GM23338 (cell line): ENCODE data around the gene ZNF444. TPM values are rescaled to one million over a fixed set of nuclear protein-coding genes. Genes with fewer than 3 reads are reported as not detected.

Experiments
- ATAC-seq: fragments of 200-7000 bp; cut with Tn5 transposase; 3 replicates; pipeline ENCODE4 v1.9.1; 2020
- DNase-seq: peaks from one replicate; pipeline ENCODE4 v3.0.0-alpha.2; 2015; ENCODE audit warnings: low spot score
- H2AFZ ChIP-seq: fragments of 200-600 bp; sonication (generic); 2 replicates; pipeline ENCODE4 v1.8.0; 2016; ENCODE audit warnings: antibody characterized with exemption, mild to moderate bottlenecking, moderate library complexity
- H3F3A ChIP-seq: fragments of 200-600 bp; sonication (generic); replicated peaks from 2 replicates; pipeline ENCODE4 v1.8.0; 2017; ENCODE audit warnings: antibody characterized with exemption, mixed run types, low read depth
- H3K27ac ChIP-seq: fragments of 200-600 bp; sonication (generic); 2 replicates; pipeline ENCODE4 v1.6.1; 2016; ENCODE audit warnings: low read depth
- H3K27me3 ChIP-seq: fragments of 200-600 bp; sonication (generic); 2 replicates; pipeline ENCODE4 v1.8.0; 2016; ENCODE audit warnings: mild to moderate bottlenecking, mixed run types, moderate library complexity; ENCODE audit not compliant: insufficient read depth
- H3K36me3 ChIP-seq: fragments of 200-600 bp; sonication (generic); 2 replicates; pipeline ENCODE4 v1.8.0; 2016; ENCODE audit warnings: mild to moderate bottlenecking; ENCODE audit not compliant: insufficient read depth
- H3K4me1 ChIP-seq: fragments of 200-600 bp; sonication (generic); 2 replicates; pipeline ENCODE4 v1.8.0; 2016; ENCODE audit warnings: mild to moderate bottlenecking, moderate library complexity; ENCODE audit not compliant: insufficient read depth
- H3K4me2 ChIP-seq: fragments of 200-600 bp; sonication (generic); 2 replicates; pipeline ENCODE4 v1.7.1; 2017; ENCODE audit warnings: mixed run types
- H3K4me3 ChIP-seq: fragments of 200-600 bp; sonication (generic); 2 replicates; pipeline ENCODE4 v1.6.1; 2016; ENCODE audit warnings: mixed run types
- H3K79me2 ChIP-seq: fragments of 200-600 bp; sonication (generic); replicated peaks from 2 replicates; pipeline ENCODE4 v1.8.0; 2017; ENCODE audit warnings: mild to moderate bottlenecking; ENCODE audit not compliant: insufficient read depth
- H3K9me2 ChIP-seq: fragments of 200-600 bp; sonication (generic); 2 replicates; pipeline ENCODE4 v1.8.0; 2017; ENCODE audit not compliant: insufficient read depth
- H4K20me1 ChIP-seq: fragments of 200-600 bp; sonication (generic); replicated peaks from 2 replicates; pipeline ENCODE4 v1.8.0; 2017; ENCODE audit warnings: mild to moderate bottlenecking; ENCODE audit not compliant: insufficient read depth
- H3K27ac Mint-ChIP-seq: 2 replicates; pipeline ENCODE4 v1.8.0; 2020; ENCODE audit warnings: inconsistent platforms, mild to moderate bottlenecking, moderate library complexity, mixed read lengths
- H3K27me3 Mint-ChIP-seq: 3 replicates; pipeline ENCODE4 v1.8.0; 2022; ENCODE audit warnings: low read depth, mild to moderate bottlenecking, moderate library complexity, mixed read lengths, inconsistent platforms; ENCODE audit not compliant: insufficient read depth, poor library complexity
- H3K36me3 Mint-ChIP-seq: 3 replicates; pipeline ENCODE4 v1.8.0; 2021; ENCODE audit warnings: low read depth, mild to moderate bottlenecking, inconsistent platforms, moderate library complexity, mixed read lengths
- H3K4me1 Mint-ChIP-seq: 3 replicates; pipeline ENCODE4 v1.8.0; 2020; ENCODE audit warnings: mild to moderate bottlenecking, inconsistent platforms, mixed read lengths
- H3K4me3 Mint-ChIP-seq: 3 replicates; pipeline ENCODE4 v1.8.0; 2021; ENCODE audit warnings: moderate library complexity, mild to moderate bottlenecking, inconsistent platforms, mixed read lengths
- H3K9me3 Mint-ChIP-seq: 3 replicates; pipeline ENCODE4 v1.8.0; 2020; ENCODE audit warnings: moderate library complexity, mild to moderate bottlenecking, inconsistent platforms, mixed read lengths
- EZH2phosphoT487 ChIP-seq: fragments of 200-600 bp; sonication (generic); IDR thresholded peaks from one replicate; pipeline ENCODE4 v1.8.1; 2018; ENCODE audit warnings: antibody characterized with exemption; ENCODE audit not compliant: unreplicated experiment
- POLR2AphosphoS5 ChIP-seq: IDR thresholded peaks from 2 replicates; pipeline ENCODE4 v1.6.1; 2016; ENCODE audit warnings: antibody characterized with exemption, low read depth
- REST ChIP-seq: IDR thresholded peaks from one replicate; pipeline ENCODE4 v1.6.1; 2018; ENCODE audit warnings: antibody characterized with exemption; ENCODE audit not compliant: unreplicated experiment
- ZNF114 ChIP-seq: fragments of 250-450 bp; sonication (Bioruptor Pico); IDR thresholded peaks from 2 replicates; pipeline ENCODE4 v1.5.0; 2020; ENCODE audit warnings: mild to moderate bottlenecking, moderate library complexity
- polyA plus RNA-seq: library from polyadenylated mRNA; unstranded; fragments of >200 nt; fragmentation: Nextera tagmentation; extraction: Ambion mirVana; gene quantifications from 2 replicates; pipeline ENCODE4 v1.2.1, GENCODE V29; 2016
- total RNA-seq: library from RNA; depleted of rRNA; stranded (reverse); fragments of >200 nt; shearing (Covaris generic); gene quantifications from 2 replicates; pipeline ENCODE4 v1.2.3, GENCODE V29; 2014

The ZNF444 gene
- total and polyA plus RNA-seq, 2 experiments from 2014 or later, result 25.1 to 58.5 TPM

DNA sequence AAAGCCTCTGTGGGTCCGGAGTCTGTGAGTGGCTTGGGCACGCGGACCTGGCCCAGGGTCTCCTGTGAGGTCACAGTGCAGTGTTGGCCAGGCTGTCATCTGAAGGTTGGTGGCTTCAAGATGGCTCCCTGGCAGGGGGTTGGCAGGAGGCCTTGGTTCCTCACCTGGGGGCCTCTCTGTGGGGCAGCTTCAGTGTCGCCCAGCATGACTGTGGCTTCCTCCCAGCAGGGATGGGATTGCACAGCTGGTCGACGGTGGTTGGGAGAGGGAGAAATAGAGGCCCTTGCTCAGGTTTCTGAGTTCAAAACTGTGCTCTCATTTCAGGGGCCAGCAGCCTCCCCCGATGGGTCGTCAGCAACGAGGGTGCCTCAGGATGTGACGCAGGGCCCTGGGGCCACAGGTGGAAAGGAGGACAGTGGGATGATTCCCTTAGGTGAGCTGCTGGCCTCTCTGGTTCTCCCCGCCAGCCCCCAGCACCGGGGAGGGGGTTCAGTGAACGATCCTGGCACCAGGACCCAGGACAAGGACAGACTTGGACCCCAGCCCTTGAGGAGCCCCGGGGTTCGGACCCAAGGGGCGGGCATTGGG is 17.2 kb downstream of the ZNF444 start:
- no peak for TF ChIP-seq ZNF114 (CRISPR knock-in tag)
- TF ChIP-seq POLR2AphosphoS5, result no peak
- no peak for TF ChIP-seq EZH2phosphoT487
- no peaks in the 10 kb centered on the region for H3K36me3 ChIP-seq
- 0 out of 2 replicates have a peak, but pooled peaks cover 6% of the 10 kb centered on the region for H4K20me1 ChIP-seq
- Mint-ChIP-seq H3K27me3 (peaks cover 1% of the 10 kb centered on the region), H3K27ac (no peak overlapping the region), H3K9me3 (no peaks in the 10 kb centered on the region; the same call in 1 of the 3 replicates), H3K4me3 (no peak overlapping the region), H3K36me3 (peaks cover 29% of the 10 kb centered on the region), H3K4me1 (peaks cover 8% of the 10 kb centered on the region)
- no peak for DNase-seq
- H3K9me2 ChIP-seq, result no peaks in the 10 kb centered on the region
- no peak overlapping the region for H3K4me2 ChIP-seq
- H3K27ac ChIP-seq, result no peak overlapping the region
- peaks cover 2% of the 10 kb centered on the region; the same call in 1 of the 2 replicates for H3F3A ChIP-seq
- no peak for ATAC-seq
- H3K4me3 ChIP-seq, result no peak overlapping the region
- no peak overlapping the region for H2AFZ ChIP-seq
- H3K27me3 ChIP-seq, result no peaks in the 10 kb centered on the region
- H3K79me2 ChIP-seq, result no peaks in the 10 kb centered on the region
- H3K4me1 ChIP-seq, result peaks cover 5% of the 10 kb centered on the region

DNA sequence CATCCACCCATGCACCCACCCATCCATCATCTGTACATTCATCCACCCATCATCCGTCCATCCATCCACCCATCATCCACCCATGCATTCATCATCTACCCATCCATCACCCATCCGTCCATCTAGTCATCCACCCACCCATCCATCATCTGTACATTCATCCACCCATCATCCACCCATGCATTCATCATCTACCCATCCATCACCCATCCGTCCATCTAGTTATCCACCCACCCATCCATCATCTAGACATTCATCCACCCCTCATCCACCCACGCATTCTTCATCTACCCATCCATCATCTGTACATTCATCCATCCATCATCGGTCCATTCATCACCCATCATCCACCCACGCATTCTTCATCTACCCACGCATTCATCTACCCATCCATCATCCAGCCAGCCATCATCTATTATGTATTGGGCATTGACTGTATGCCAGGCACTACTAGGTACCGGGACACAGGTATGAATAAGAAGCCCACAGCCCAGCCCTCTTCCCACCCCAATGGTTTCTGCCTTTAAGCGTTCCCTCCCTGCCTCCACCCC is 18.0 kb downstream of the ZNF444 start:
- Histone ChIP-seq H3K4me2 (no peak overlapping the region), H3K4me3 (no peak overlapping the region), H2AFZ (no peak overlapping the region), H3K79me2 (no peaks in the 10 kb centered on the region), H3K9me2 (no peaks in the 10 kb centered on the region), H3F3A (no peaks in the 10 kb centered on the region), H3K36me3 (no peaks in the 10 kb centered on the region), H3K27ac (no peak overlapping the region), H3K4me1 (no peaks in the 10 kb centered on the region), H3K27me3 (no peaks in the 10 kb centered on the region), H4K20me1 (0 out of 2 replicates have a peak, but pooled peaks cover 6% of the 10 kb centered on the region)
- Mint-ChIP-seq H3K27ac (no peak overlapping the region), H3K4me3 (no peak overlapping the region), H3K36me3 (peaks cover 25% of the 10 kb centered on the region), H3K4me1 (no peaks in the 10 kb centered on the region; the same call in 2 of the 3 replicates), H3K27me3 (peaks cover 1% of the 10 kb centered on the region), H3K9me3 (no peaks in the 10 kb centered on the region; the same call in 2 of the 3 replicates)
- ATAC-seq, result no peak
- DNase-seq, result no peak
- no peak for TF ChIP-seq ZNF114 (CRISPR knock-in tag)

DNA sequence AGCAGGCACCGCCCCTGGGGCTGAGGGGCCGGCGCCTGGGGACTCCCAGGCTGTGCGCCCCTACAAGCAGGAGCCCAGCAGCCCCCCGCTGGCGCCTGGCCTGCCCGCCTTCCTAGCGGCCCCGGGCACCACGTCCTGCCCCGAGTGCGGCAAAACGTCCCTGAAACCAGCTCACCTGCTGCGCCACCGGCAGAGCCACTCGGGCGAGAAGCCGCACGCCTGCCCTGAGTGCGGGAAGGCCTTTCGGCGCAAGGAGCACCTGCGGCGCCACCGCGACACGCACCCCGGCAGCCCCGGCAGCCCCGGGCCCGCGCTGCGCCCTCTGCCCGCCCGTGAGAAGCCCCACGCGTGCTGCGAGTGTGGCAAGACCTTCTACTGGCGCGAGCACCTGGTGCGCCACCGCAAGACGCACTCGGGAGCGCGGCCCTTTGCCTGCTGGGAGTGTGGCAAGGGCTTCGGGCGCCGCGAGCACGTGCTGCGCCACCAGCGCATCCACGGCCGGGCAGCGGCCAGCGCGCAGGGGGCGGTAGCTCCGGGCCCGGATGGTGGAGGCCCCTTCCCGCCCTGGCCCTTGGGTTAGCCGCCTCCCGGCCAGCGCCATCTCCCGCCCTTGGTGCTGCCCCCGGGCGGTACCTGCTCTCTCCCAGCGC is 18.7 kb downstream of the ZNF444 start:
- Histone ChIP-seq H3K9me2 (no peaks in the 10 kb centered on the region), H3K4me2 (no peak overlapping the region), H2AFZ (no peak overlapping the region), H3K36me3 (no peaks in the 10 kb centered on the region), H3K27me3 (no peaks in the 10 kb centered on the region), H3K4me3 (no peak overlapping the region), H3K4me1 (no peaks in the 10 kb centered on the region), H4K20me1 (0 out of 2 replicates have a peak, but pooled peaks cover 6% of the 10 kb centered on the region), H3F3A (no peaks in the 10 kb centered on the region), H3K27ac (no peak overlapping the region), H3K79me2 (no peaks in the 10 kb centered on the region)
- peaks cover 1% of the 10 kb centered on the region for H3K27me3 Mint-ChIP-seq
- ATAC-seq (no peak; the same call in 2 of the 3 replicates), DNase-seq (no peak)
- no peaks in the 10 kb centered on the region; the same call in 2 of the 3 replicates for H3K9me3 Mint-ChIP-seq
- no peak overlapping the region for H3K4me3 Mint-ChIP-seq
- H3K36me3 Mint-ChIP-seq, result peaks cover 25% of the 10 kb centered on the region
- no peaks in the 10 kb centered on the region for H3K4me1 Mint-ChIP-seq
- no peak overlapping the region for H3K27ac Mint-ChIP-seq
- no peak for TF ChIP-seq REST
